ENCODE measurements around the gene PRKACG.

DNA sequence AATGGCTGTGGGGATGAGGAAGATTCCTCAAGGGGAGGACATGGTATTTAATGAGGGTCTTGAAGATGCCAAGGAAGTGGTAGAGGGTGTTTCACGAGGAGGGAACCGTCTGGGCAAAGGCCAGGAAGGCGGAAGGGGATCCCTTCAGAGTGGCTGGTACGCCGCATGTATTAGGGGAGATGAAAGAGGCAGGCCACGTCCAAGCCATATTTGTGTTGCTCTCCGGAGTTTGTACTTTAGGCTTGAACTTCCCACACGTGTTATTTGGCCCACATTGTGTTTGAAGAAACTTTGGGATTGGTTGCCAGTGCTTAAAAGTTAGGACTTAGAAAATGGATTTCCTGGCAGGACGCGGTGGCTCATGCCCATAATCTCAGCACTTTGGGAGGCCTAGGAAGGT, 22.9 kb upstream of the PRKACG start:
- TF ChIP-seq, protein P1, sequence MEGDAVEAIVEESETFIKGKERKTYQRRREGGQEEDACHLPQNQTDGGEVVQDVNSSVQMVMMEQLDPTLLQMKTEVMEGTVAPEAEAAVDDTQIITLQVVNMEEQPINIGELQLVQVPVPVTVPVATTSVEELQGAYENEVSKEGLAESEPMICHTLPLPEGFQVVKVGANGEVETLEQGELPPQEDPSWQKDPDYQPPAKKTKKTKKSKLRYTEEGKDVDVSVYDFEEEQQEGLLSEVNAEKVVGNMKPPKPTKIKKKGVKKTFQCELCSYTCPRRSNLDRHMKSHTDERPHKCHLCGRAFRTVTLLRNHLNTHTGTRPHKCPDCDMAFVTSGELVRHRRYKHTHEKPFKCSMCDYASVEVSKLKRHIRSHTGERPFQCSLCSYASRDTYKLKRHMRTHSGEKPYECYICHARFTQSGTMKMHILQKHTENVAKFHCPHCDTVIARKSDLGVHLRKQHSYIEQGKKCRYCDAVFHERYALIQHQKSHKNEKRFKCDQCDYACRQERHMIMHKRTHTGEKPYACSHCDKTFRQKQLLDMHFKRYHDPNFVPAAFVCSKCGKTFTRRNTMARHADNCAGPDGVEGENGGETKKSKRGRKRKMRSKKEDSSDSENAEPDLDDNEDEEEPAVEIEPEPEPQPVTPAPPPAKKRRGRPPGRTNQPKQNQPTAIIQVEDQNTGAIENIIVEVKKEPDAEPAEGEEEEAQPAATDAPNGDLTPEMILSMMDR (IDR thresholded peaks at IDR 0.05) = no peak
- TF ChIP-seq POLR2A (IDR thresholded peaks at IDR 0.05) = no peak

All from thyroid gland (tissue), 4 donors.